ENCODE results near the gene ERP27. TPM values are rescaled to one million over a fixed set of nuclear protein-coding genes. Genes with fewer than 3 reads are reported as not detected.

Gene ERP27
- total RNA-seq, 4 donors from 2014 or later, result 0.47 to 3.5 (median 1.6) TPM

DNA sequence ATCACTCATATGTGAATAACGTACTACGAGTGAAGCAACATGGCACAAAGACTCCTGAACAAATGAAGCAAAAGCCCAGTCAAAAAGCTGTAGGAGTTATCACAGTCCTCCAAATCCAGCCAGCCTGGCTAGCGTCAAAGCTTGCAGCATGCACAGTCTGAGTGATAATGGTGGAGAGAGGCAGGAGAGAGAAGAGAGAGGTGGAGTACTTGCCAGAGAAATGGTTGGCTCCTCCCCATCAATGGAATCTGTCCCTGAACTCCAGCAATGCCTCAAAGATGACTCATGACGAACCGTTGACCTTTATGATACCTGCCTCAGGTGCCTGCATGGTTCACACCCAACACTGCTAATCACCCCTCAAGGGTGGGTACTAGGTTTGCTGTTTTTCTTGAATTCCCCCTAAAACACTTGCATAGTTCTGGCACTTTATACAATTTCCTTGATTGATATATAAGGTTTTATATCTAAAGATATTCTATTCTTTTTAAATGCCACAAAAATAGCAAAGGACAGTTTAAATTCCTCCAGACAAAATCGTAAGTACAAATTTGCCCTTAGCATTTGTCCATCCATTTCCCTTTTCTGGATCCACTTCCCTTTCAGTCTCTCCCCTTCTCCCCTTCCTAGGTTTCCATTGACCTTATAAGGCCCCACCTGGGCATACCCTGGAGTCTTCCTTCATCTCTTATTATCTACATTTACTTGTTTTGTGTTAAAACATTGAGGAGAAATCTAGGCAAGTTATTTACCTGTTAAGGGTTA lies 12.8 kb upstream of the ERP27 start:
- WGBS, 2 donors, result 68 to 71% methylated on average over 6 of the region's 6 CpGs
- TF ChIP-seq POLR2A (IDR thresholded peaks at IDR 0.05), result no peak
- TF ChIP-seq, protein P1, sequence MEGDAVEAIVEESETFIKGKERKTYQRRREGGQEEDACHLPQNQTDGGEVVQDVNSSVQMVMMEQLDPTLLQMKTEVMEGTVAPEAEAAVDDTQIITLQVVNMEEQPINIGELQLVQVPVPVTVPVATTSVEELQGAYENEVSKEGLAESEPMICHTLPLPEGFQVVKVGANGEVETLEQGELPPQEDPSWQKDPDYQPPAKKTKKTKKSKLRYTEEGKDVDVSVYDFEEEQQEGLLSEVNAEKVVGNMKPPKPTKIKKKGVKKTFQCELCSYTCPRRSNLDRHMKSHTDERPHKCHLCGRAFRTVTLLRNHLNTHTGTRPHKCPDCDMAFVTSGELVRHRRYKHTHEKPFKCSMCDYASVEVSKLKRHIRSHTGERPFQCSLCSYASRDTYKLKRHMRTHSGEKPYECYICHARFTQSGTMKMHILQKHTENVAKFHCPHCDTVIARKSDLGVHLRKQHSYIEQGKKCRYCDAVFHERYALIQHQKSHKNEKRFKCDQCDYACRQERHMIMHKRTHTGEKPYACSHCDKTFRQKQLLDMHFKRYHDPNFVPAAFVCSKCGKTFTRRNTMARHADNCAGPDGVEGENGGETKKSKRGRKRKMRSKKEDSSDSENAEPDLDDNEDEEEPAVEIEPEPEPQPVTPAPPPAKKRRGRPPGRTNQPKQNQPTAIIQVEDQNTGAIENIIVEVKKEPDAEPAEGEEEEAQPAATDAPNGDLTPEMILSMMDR (IDR thresholded peaks at IDR 0.05), result no peak
- intact Hi-C loops (cut with DNase I; ENCODE audit: low total_unique reads), result no loop called here
- no peak for DNase-seq (ENCODE audit: low spot score in 2 of 2)
- no peak overlapping the region for H3K4me3 ChIP-seq (ENCODE audit: low read depth, poor library complexity, severe bottlenecking)

DNA sequence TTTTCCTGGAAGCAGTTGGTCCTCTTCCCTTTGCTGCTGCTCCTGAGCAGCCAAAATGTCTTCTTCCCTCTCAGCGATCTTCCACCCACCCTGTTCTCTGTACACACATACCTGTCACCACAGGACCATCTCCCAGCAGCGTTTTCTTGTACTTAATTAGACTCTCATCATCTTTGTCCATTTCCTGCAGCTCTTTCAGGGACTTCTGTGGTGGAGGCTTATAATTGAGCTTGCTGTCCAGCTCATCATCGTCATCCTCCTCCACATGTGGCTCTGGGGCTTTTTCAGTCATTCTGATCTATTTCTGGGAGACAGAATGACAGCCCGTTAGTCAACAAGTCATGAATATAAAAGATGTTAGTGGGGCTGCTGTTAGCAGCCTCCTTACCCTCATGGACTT lies 12.1 kb upstream of the ERP27 start:
- WGBS, 2 donors, result 77 to 86% methylated on average over 4 of the region's 4 CpGs
- intact Hi-C loops (cut with DNase I; ENCODE audit: low total_unique reads), result no loop called here
- TF ChIP-seq, protein P1 (IDR thresholded peaks at IDR 0.05), result no peak
- TF ChIP-seq POLR2A (IDR thresholded peaks at IDR 0.05), result no peak
- DNase-seq (ENCODE audit: low spot score in 2 of 2), result no peak
- no peak overlapping the region for H3K4me3 ChIP-seq (ENCODE audit: low read depth, poor library complexity, severe bottlenecking)

DNA sequence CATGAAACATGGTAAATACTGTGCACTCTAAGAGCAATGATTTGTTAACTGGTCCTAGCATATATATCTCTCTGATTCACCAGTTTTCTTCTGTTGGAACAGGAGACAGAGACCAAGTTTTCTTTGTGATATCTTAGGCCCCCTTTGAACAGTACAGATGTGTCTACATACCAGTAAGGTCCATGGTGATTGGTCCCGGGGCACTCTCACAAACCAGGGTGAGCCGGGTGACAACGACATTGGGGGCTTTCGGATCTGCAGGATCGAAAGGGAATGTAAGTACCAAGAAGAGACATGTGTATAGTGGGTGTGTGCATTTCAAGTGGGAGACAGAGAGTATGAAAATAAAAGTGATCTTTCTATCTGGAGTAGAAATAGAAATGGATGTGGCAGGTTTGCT lies 11.3 kb upstream of the ERP27 start:
- 93 to 97% methylated on average over 5 of the region's 5 CpGs for WGBS, 2 donors
- intact Hi-C loops (cut with DNase I; ENCODE audit: low total_unique reads), result no loop called here
- H3K4me3 ChIP-seq (ENCODE audit: low read depth, poor library complexity, severe bottlenecking), result no peak overlapping the region
- no peak for DNase-seq (ENCODE audit: low spot score in 2 of 2)
- TF ChIP-seq, protein P1 (IDR thresholded peaks at IDR 0.05), result no peak
- TF ChIP-seq POLR2A (IDR thresholded peaks at IDR 0.05), result no peak

DNA sequence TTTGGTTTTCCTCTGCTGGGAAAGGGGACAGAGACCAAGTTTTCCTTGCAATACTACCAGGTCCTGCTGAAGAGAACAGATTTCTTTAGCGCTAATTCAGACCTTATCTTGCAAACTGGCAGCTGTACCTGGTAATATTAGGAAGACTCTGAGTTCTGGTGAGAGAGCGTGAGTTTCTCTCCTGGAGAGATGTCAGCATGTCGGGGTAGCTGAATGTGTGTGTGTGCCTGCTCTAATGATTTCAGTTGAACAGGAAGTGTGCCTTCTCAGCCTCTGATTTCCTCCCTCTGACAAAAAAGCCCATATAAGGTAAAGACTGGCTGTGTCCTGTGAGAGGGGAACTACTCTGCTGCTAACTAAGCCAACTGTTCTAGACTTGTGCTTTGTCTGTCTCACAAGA lies 10.3 kb upstream of the ERP27 start:
- 49 to 62% methylated on average over 3 of the region's 3 CpGs for WGBS, 2 donors
- intact Hi-C loops (cut with DNase I; ENCODE audit: low total_unique reads), result no loop called here
- H3K4me3 ChIP-seq (ENCODE audit: low read depth, poor library complexity, severe bottlenecking), result no peak overlapping the region
- DNase-seq (ENCODE audit: low spot score in 2 of 2), result peak in 1 of 2 donors; percentile 56
- no peak for TF ChIP-seq POLR2A (IDR thresholded peaks at IDR 0.05)
- TF ChIP-seq, protein P1 (IDR thresholded peaks at IDR 0.05), result no peak

DNA sequence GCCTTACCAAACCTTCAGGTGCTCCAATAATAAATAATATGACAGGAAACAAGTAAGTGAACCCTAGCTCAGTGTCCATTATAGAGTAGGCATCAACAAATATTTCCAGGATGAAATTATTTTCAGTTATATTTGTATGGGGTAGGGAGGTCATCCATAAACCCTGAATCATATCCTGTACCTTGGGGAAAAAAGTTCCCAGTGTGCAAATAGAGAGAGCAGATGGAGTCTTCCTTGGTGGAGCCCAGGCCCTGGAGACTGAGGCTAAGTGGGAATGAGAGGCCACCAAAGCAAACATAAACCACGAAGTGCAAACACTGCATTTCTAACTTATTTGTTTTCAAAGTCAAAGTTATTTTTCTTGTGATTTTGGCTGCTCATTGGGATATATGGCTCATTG lies 8.5 kb upstream of the ERP27 start:
- intact Hi-C loops (cut with DNase I; ENCODE audit: low total_unique reads), result no loop called here
- WGBS, 2 donors, result 79 to 98% methylated on average over 1 of the region's 1 CpG
- TF ChIP-seq, protein P1 (IDR thresholded peaks at IDR 0.05), result no peak
- TF ChIP-seq POLR2A (IDR thresholded peaks at IDR 0.05), result no peak
- H3K4me3 ChIP-seq (ENCODE audit: low read depth, poor library complexity, severe bottlenecking), result no peak overlapping the region
- no peak for DNase-seq (ENCODE audit: low spot score in 2 of 2)

DNA sequence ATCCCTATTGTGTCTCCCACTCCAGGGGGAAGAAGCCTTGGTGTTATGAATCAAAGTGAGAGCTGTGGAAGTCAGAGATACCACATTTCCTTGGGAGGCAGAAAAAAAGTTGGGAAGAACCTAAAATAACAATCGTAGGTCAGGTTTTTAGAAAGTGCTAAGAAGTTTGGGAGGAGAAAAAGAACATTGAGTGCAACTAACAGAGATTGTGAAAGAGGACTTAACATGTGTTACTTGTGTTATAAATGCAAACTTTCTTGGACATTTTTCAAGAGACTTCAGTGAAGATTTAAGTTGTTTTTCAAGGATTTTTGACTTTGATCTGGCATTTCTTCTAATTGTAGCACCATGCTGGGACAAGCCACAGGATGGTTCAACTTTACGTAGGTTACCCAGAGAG lies 7.8 kb upstream of the ERP27 start:
- TF ChIP-seq, protein P1 (IDR thresholded peaks at IDR 0.05), result no peak
- TF ChIP-seq POLR2A (IDR thresholded peaks at IDR 0.05), result no peak
- H3K4me3 ChIP-seq (ENCODE audit: low read depth, poor library complexity, severe bottlenecking), result no peak overlapping the region
- no peak for DNase-seq (ENCODE audit: low spot score in 2 of 2)
- intact Hi-C loops (cut with DNase I; ENCODE audit: low total_unique reads), result no loop called here
- WGBS, 2 donors, result 75 to 90% methylated on average over 2 of the region's 2 CpGs
